A204.1 (cell line): ENCODE data around the gene ARHGAP35.
"Not testable (repeated sequence)": the region's sequence is repeated elsewhere in the genome, so short reads cannot be mapped to it uniquely, and the experiment has no call there.

Source experiments
- FAIRE-seq: peaks from 2 replicates; lab custom pipeline; 2012; peaks lifted over from hg19 to GRCh38; lab: Jason Lieb, UNC

Gene ARHGAP35

DNA sequence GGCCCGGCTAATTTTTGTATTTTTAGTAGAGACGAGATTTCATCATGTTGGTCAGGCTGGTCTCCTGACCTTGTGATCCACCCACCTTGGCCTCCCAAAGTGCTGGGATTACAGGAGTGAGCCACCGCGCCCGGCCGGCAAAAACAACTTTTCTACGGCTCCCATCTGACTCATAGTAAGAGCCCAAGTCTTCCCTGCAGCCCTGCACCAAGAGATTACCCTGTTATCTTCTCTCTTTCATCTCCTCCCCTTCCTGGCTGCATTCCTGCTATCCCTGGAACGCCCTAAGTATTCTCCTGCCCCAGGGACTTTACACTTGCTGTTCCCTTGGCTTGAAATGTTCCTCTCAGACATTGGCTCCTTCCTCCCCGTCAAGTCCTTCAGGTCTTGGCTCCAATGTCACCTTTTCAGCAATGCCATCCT, 16.7 kb upstream of the ARHGAP35 start:
- no peak for FAIRE-seq

DNA sequence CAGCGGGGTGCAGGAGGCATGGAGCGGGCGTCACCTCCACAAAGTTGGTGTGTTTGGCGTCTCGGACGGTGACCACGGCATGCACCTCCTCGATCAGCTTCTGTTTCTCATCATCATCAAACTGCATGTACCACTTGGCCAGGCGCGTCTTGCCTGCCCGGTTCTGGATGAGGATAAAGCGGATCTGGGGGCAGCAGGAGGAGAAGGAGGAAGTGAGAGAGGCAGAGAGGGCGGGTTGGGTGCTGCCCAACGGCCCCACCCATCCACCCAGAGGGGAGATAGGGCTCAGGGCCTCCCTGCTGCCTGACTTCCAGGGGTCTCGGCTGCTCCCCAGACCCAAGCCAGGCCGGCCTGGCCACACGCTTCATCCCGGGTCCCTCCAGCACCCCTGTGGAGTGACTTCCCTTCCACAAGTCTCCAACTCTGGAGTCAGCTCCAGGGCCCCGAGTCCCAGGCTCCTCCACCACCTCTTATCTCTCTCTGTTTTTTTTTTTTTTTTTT, 14.8 kb upstream of the ARHGAP35 start:
- FAIRE-seq = no peak

DNA sequence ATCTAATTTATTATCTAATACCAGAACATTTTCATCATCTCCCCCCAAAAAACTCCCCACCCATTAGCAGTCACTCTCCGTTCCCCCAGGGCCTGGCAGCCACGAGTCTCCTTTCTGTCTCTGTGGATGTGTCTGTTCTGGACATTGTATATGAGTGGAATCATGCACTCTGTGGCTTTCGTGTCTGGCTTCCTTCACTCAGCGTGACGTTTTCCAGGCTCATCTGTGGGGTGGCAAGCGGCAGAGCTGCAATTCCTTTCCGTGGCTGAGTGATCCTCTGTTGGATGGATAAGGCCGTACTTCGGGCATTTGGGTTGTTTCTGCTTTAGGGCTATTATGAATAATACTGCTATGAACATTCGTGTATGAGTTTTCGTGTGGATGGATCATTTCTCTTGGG, 13.3 kb upstream of the ARHGAP35 start:
- FAIRE-seq = no peak

DNA sequence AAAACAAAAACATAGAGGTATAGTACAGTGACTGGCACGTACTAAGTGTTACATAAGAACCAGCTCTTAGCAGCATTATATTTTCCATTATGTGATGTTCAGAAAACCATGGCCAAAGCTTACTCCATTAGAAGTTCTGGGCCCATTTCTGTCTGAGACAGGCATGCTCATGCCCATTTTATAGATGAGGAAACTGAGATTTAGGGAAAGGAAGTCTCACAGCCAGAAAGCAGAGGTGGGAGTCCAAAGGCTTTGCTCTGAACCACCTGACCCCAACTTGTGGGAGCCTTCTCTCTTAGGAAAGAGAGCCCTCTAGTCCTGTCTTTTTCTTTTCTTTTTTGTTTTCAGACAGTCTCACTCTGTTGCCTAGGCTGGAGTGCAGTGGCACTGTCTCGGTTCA, 12.4 kb upstream of the ARHGAP35 start:
- no peak for FAIRE-seq

DNA sequence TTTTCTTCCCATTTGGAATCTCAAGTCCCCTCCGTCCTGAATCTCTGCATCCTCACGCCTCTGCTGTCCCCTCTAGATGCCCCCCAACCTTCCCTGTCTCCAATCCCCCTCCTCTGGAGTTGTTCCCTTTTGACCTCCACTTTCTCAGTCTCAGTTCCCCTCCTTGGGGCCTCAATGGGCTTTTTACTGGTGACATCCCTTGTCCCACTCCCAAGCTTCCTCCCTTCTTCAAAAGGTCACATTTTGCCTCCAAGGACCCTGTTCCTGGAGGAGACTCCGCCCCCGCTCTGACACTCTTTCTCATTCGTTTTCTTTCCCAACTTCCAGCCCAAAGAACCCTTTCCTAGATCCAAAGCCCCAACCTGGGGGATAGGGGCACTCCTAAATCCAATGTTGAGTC, 11.2 kb upstream of the ARHGAP35 start:
- FAIRE-seq = no peak

DNA sequence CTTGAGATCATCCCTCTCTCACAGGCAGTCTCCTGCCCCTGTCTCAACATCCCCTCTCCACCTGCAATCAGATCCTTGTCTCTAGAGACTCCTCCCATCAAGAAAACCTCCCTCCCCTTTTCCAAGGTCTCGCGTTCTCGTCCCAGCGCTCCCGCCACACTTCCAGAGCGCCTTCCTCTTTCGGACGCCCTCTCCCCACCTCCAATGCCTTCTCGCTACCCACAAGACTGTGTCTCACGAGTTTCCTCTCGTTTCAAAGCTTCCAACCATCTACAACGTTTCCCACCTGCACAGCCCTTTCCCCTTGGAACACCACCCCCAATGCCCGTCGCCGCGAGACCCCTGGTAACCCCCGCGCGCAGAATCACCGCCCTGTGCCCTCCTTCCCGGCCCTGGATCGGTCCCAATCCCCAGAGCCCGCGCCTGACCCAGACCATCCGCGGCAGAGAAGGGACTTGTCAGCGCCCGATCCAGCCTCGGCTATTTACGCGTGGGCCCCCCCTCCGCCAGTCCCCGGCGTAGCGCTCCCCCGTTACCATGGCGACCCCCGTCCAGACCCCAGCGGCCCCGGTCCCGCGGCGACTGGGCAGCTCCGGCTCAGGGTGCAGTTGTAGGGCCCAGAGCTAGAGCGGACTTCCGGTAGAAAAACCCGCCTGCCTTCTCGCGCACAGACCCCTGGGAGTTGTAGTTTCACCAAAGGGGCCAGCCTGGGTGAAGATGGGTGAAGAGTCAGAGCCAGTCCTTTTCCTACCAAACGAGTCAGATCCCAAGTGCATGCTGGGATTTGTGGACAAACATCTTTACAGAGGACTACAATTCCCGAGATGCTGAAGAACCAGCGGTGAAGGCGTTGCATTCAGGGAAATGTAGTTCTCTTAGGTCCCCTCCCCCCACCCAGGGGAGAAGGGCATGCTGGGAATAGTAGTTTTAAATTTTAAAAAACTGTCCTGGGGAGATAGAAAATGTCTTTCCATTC, 10.3 kb upstream of the ARHGAP35 start, which contains the start of gene AP2S1:
AP2S1 (minus strand) TSS at position 619 of the 976 bp plus-strand sequence; CDS start at position 539, 80 bp downstream.
- peak; percentile 98 for FAIRE-seq

DNA sequence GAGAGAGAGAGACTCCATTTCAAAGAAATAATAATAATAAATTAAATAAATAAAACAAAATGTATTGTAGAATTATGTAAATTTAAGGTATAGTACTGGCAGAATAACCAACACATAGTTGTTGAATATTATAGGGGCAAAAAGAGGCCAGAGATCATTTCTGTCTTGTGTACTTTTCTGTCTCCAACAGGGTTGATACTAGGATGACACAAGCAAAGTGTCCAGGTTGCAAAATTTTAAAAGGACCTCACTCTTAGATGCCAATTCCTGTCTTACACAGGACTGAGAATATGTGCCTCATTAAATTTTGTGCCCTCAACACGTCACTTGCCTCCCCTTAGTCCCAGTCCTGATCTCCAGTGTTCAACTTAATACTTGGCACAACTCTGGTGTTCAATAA, 8.0 kb upstream of the ARHGAP35 start:
- no peak for FAIRE-seq

DNA sequence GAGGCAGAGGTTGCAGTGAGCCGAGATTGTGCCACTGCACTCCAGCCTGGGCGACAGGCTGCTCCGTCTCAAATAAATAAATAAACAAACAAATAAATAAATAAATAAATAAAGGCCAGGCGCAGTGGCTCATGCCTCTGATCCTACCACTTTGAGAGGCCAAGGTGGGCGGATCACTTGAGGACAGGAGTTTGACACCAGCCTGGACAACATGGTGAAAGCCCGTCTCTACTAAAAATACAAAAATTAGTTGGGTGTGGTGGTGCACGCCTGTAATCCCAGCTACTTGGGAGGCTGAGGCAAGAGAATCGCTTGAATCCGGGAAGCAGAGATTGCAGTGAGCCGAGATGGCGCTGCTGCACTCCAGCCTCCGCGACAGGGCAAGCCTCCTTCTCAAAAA, 6.1 kb upstream of the ARHGAP35 start:
- FAIRE-seq = not testable (repeated sequence)

DNA sequence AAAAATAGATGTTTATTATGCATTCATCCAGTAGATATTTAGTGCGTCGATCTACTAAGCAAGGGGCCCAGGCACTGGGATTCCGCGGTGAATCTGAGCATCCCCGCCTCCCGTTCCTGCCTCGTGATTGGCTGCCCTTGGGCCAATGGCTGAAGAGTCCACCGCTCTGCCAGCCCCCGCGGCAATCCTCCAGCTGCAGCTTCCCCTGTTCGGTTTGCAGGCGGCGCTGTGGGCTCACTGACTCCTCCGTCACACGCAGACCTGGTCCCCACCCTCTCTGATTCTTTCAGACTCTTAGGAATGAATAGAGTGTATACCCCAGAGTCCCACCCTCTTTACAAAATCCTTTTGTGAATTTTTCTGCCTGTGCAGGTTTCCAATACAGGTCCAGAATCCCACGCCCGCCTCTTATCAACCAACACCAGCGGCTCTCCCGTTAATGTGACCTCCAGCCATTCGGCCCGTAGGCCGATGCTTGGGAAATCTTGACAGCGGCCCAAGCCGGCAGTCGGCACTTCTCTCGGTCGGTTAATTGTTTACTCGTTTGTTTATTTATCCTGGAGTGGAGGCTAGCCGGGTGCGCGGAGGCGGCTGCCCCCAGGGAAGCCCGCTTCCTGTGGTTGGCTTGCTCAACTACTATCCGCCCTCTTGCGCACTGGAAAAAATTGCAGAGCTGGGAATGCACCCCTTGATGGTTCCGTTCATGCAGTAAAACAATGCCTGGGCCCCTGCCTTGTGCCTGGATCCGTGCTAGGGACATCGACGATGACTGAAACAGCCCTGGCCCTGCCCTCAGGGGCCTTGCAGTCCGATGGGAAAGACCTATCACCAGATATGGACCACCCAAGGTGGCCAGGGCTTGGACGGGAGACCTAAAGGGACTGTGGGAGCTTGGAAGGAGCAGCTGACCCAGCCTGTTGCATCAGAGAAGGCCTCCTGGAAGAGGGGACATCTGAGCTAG, 4.5 kb upstream of the ARHGAP35 start:
- FAIRE-seq = peak; percentile 97

DNA sequence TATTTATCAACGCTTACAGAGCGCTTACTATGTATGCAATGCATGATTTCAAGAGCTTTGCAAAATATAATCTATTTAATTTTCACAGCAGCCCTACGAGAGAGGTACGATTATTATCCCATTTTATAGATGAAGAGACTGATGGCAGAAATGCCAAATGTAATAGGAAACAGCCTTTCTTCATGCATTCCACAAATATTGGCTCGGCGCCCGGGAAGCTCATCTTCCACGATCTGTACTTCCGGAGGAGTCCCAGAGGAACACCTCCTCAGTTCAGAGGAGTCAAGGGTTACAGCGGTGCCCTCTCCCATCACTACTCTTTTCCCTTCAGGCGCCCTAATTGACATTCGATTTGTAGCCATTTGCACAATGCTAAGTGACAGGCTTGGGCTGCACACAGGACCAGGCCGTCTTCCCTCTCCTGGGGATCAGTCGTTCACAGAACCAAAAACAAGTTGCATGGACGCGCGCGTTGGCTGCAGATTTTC, 1.1 kb upstream of the ARHGAP35 start:
- FAIRE-seq = no peak

DNA sequence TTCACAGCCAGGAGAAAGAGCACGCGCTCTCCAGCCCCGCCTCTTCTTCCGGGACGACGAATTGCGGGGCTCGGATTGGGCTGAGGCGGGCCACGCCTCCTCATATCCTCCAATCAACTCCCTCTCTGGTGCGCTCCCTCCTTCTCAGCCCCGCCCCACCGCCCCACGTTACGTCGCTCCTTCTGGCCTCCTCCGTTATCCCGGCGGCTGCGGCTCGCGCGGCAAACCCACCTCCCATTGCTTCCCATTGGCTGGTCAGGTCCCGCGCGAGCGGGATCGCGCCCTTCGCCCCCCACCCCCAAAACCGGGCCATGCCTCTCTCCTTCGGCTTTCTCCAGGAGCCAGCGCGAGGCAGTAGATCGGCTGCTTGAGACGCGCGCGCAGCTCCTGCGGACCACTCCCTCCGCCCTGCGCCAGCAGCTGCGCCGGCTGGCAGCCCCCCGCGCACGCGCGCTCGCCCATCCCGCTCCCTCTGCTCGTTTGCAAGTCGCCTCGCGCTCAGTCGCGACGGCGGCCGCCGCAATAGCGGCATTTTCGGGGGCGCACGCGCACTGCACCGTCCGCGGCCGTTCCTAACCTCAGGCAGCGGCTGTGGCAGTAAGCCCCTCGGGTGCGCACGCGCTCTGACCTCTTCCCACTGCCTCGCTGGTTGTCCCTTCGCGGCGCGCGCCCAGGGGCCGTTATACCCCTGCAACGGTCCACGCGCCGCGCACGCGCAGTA, 512 bp upstream of the ARHGAP35 start:
- FAIRE-seq = peak; percentile 98

DNA sequence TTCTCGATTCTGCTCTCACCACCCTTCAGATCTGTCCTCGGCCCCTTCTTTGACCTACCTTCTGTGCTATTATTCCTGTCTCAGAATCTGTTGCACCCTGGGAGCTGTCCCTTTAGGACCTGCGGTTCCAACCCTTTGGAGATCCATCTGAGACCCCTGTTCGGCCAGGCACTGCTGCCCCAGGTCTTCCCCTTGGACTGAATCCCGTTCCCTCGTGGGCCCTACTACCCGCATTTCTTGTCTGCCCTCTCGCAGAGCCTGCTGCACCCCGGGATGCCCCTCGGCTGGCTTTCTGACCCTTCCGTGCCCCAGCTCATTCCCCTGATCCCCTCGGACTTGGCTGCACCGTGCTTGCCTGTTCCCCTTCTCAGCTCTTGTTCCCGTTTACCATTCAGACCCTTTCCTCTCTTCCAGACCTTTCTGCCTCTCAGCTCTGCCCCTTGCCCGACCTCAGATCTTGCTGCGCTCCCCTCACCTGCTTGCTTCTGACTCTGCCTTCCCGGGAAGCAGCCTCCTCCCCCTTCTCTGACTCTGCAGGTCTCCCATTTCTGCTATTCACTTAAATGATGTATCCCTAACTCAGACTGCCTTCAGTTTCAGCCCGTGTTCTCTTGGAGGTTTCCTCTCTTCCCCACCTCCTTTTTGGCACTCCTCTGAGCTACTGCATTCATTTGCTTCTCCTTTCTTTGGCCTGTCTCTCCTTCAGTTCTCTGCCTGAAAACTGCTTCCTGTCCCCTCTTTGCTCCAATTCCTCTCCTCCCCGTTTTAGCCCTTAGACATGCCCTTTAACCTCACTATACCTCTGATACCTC, 1.1 kb downstream of the ARHGAP35 start:
- FAIRE-seq = no peak

DNA sequence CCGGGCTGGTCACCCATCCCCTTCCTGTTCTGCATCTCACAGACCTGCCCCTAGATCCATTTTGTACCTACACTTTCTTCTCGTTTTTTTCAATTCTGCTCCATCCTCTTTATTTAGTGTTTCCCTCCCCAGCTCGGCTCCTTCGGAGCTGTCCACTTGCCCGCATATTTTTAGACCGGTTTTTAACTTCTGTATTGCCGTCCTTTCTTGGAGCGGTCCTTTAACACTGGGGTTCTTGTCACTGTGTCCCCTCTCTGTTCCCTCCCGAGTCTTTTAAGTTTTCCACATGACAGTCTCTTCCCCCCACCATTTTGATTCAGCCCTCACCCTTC, 1.7 kb downstream of the ARHGAP35 start:
- FAIRE-seq = no peak

DNA sequence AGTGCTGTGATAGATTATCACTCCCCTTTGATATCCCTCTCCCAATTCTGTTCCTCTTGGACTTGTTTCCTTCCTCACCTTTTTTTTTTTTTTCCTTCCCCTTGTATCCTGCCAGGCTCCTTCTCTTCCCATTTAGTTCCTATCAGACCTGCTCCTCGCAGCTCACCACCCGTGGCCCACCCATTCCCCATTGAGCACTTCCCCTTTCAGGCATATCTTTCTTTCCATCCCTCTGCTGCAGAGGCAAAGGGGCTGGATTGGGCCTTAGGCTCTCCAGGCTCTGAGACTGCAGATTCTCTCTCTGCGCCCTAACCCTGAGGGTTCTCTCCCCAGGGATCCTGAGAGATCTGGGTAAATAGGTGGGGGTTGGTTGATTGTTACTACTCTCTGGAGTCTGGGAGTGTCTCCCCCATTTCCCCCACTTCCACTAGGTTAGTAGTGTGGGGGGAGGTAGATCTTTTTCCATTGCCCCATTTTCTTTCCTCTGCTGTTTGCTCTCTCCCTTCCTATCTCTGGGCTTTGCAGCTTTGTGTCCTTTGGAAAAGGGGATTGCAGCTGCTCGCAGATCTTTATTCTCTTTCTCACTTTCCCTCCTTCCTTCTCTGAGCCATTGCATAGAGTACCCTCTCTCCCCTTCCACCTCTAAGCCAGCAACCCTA, 2.3 kb downstream of the ARHGAP35 start:
- FAIRE-seq = no peak

DNA sequence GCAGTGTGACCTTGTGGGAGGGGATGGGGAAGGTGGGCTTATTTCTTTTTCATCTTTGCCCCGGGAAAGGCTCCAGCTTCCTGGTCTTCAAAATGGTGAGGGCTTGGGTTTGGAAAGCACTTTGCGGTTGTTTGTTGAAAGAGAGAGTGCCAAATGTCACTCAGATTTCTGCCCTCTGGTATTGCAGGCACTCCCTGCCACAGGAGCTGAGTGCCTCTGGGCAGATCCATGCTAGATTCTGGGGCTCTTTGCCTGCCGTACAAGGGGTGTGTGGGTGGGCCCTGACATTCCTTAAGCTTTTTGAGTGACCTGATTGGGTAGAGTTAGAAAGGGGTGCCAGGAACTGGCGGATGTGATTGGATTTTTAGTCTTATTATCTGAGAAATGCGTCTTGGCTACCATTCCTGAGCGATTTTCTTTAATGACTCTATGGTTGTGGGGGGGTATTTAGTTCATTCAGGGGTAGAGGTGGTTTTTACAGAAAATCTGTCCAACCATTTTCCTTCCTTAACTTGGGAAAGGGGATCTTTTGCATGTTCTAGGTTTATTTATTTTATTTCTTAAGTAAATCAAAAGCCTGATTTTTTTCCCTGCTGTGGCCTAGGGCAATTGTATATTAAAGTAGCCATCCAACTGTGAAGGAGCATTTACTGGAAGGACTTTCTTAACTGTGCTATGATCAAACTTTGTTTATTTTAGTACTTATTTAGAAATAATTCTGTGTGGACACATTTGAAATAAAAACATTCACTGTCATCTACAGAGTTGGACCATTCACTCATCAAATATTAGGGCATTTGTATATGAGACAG, 3.2 kb downstream of the ARHGAP35 start:
- peak; percentile 87 for FAIRE-seq

DNA sequence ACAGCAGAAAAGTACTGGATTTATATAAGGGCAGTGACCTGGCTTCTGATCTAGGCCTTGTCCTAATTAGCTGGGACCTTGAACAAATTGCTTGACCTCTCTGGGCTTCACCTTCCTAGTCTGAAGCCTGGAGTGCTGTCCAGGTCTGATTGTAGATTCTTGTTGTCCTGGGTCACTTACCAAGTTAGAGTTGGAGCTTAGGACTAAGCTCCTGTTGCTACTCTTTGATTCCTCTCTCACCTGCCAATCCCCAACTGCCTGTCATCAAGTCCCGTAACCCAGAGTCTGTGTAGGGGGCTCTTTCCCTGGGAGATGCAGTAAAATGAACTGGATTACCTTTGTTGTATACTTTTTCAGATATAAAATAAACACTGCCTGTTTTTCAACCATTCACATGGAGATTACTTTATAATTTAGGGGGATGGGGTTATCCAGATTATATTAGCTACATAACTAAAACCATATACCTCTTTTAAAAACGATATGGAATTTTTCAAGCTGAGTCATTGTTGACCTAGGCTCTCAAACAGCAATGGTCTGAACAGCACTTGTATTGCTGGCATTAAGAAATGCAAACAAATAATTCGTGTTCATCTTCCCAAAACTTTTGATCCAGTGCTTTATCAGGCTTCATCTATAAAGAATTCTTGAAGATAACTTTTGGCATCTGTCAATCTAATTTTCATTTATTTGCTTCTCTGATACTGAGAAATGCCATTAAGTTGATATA, 5.8 kb downstream of the ARHGAP35 start:
- peak; percentile 76 for FAIRE-seq

DNA sequence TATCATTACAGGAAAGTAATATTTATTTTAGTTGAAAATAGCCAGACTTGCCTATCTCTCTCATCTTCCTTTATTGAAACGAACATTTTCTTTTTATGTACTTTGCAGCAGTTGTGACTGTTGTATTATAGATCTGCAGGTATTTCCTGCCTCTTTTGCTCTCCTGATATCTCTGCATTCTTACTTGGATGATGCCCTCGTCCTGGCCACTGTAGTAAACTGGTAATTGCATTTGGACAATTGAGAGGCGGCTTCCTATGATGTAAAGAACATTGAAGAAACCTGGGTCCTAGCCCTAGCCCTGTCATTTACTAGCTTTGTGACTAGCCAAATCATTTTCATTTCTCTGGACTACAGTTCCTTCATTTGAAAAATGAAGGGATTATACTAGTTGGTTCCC, 6.4 kb downstream of the ARHGAP35 start:
- no peak for FAIRE-seq

DNA sequence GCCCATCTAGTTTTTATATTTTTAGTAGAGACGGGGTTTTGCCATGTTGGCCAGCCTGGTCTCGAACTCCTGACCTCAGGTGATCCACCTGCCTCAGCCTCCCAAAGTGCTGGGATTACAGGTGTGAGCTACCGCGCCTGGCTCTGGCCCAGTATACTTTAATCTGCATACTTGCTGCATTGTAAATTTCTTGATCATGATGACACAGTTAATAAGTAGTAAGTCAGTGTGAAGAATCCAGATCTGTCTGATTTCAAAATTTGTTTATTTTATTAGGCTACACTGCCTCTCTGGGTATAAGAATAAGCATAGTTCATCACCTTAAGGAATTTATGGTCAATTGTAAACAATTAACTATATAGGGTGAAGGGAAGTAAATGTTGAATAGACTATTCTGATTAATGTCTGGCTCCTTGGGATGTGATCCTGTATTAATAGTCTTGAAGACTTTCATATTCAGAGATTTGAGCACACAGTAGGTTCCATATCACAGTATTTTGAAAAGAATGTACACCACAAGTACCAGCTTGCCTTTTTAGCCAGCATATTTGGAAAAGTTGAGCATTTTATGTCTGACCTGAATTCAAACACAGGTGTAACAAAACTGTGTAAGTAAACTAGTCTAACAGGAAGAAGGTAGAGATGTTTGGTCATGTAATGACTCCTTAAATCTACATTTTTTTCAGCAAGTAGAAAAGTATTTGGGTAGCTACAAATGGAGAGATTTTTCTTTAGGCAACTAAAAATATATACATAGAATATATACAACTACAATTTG, 7.4 kb downstream of the ARHGAP35 start:
- FAIRE-seq = no peak
